IMR-90 (cell line): Measurements from ENCODE around the gene AFDN.

Experiments
- BHLHE40 ChIP-seq: fragments of 150-350 bp; IDR thresholded peaks from 2 replicates; pipeline ENCODE4 v1.6.1; 2016; ENCODE audit warnings: mild to moderate bottlenecking, low read depth, low read length
- CEBPB ChIP-seq: IDR thresholded peaks from 2 replicates; pipeline ENCODE4 v1.6.1; 2012; ENCODE audit warnings: low read depth, low read length, improper control_type of control experiment
- CTCF ChIP-seq: conservative IDR thresholded peaks from 2 replicates; pipeline ENCODE4 v1.5.1; 2012; ENCODE audit warnings: mild to moderate bottlenecking, low read depth, low read length, improper control_type of control experiment
- MAZ ChIP-seq: IDR thresholded peaks from 2 replicates; pipeline ENCODE4 v1.6.1; 2012; ENCODE audit warnings: low read depth, mild to moderate bottlenecking, low read length, improper control_type of control experiment, moderate library complexity, borderline replicate concordance
- MXI1 ChIP-seq: IDR thresholded peaks from 2 replicates; pipeline ENCODE4 v1.6.1; 2012; ENCODE audit warnings: low read depth, mild to moderate bottlenecking, low read length, moderate library complexity, borderline replicate concordance
- POLR2A ChIP-seq: IDR thresholded peaks from 2 replicates; pipeline ENCODE4 v1.6.1; 2012; ENCODE audit warnings: mild to moderate bottlenecking, low read depth, low read length
- RAD21 ChIP-seq: IDR thresholded peaks from 2 replicates; pipeline ENCODE4 v1.6.1; 2012; ENCODE audit warnings: low read length, improper control_type of control experiment
- RCOR1 ChIP-seq: IDR thresholded peaks from 2 replicates; pipeline ENCODE4 v1.6.1; 2012; ENCODE audit warnings: mild to moderate bottlenecking, low read length, improper control_type of control experiment; ENCODE audit not compliant: insufficient replicate concordance
- RFX5 ChIP-seq: IDR thresholded peaks from 2 replicates; pipeline ENCODE4 v1.8.0; 2012; ENCODE audit warnings: low read depth, mild to moderate bottlenecking, low read length, moderate library complexity
- TF ChIP-seq, protein P1 (sequence below): fragments of 150-350 bp; IDR thresholded peaks from 2 replicates; pipeline ENCODE4 v1.6.1; 2017; ENCODE audit warnings: mild to moderate bottlenecking, antibody characterized with exemption, low read length, low read depth

- TF ChIP-seq POLR2A (no peak), CEBPB (no peak), CTCF (no peak), BHLHE40 (no peak), RCOR1 (no peak), RAD21 (no peak), MXI1 (no peak), MAZ (no peak), RFX5 (no peak)
- TF ChIP-seq, protein P1, sequence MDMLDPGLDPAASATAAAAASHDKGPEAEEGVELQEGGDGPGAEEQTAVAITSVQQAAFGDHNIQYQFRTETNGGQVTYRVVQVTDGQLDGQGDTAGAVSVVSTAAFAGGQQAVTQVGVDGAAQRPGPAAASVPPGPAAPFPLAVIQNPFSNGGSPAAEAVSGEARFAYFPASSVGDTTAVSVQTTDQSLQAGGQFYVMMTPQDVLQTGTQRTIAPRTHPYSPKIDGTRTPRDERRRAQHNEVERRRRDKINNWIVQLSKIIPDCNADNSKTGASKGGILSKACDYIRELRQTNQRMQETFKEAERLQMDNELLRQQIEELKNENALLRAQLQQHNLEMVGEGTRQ: no peak
Measured at GRCh38 chr6:167966540-167966905, 139.8 kb downstream of the AFDN start.
